ENCODE measurements around the gene AUTS2.
A peak's percentile ranks its signal among the peaks of the same experiment; 100 is the strongest.

AUTS2 gene

DNA sequence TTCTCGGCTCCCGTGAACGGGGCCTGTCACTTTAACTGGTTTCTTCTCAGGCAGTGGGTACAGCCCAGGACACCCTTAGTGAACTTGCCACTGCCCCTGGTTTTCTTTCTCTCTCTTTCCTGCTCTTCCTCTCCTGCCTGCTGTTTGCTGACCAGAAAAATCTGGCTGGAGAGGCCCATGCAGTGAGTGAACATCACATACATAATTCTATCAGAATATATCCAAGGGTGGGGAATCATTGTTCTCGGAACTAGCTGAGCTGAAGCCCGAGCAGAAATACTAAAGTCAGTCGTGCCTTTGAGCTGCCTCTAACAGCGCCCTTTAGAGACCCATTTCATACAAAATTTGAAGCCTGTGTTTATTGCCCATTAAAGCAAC lies 1032.2 kb downstream of the AUTS2 start:
- H3K27me3 Mint-ChIP-seq (ENCODE audit: low read depth) = peaks cover 73% of the 10 kb centered on the region
- H3K4me1 Mint-ChIP-seq = peaks cover 40% of the 10 kb centered on the region
- H3K36me3 Mint-ChIP-seq (ENCODE audit: low read depth) = peaks cover 20% of the 10 kb centered on the region
- H3K4me3 Mint-ChIP-seq = peak overlapping the region; percentile 39 to 78 (median 69)
- no peaks in the 10 kb centered on the region for H3K9me3 Mint-ChIP-seq
- peak overlapping the region; percentile 78 to 88 (median 80) for H3K27ac Mint-ChIP-seq
- TF ChIP-seq, protein P1, sequence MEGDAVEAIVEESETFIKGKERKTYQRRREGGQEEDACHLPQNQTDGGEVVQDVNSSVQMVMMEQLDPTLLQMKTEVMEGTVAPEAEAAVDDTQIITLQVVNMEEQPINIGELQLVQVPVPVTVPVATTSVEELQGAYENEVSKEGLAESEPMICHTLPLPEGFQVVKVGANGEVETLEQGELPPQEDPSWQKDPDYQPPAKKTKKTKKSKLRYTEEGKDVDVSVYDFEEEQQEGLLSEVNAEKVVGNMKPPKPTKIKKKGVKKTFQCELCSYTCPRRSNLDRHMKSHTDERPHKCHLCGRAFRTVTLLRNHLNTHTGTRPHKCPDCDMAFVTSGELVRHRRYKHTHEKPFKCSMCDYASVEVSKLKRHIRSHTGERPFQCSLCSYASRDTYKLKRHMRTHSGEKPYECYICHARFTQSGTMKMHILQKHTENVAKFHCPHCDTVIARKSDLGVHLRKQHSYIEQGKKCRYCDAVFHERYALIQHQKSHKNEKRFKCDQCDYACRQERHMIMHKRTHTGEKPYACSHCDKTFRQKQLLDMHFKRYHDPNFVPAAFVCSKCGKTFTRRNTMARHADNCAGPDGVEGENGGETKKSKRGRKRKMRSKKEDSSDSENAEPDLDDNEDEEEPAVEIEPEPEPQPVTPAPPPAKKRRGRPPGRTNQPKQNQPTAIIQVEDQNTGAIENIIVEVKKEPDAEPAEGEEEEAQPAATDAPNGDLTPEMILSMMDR (IDR thresholded peaks at IDR 0.05; ENCODE audit: unreplicated experiment in 3 of 3) = no peak

DNA sequence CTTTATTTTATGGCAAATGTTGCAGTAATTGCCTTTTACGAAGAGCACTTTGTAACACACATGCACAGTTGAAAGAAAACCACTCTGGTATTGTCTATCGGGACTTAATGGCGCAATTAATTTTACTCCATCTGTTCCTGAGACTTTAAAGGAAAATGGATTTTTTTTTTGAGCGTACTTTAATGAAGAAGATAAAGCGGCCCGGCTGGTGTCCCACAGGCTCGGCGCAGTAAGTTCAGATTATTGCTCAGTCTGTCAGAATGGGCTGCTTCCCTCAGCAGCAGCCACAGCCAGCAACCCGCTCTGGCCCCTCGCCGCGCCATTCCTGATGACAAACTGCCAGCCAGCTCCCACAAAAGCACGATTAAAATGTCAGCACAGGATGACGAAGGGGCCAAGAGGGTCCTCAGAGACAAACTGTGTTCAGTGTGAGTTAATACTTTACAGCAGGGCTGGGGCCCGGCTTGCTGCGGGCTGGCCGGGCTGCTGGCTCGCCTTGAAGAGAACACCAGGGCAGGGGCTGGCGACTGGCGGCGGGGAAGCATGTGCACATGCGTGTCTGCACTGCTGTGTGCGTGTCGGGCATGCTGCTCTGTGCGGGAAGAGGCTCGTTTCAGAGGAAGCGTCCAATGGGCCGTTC lies 1032.7 kb downstream of the AUTS2 start:
- Mint-ChIP-seq H3K27me3 (ENCODE audit: low read depth) (peaks cover 76% of the 10 kb centered on the region), H3K27ac (peak overlapping the region; percentile 78 to 88 (median 80)), H3K4me1 (peaks cover 45% of the 10 kb centered on the region), H3K36me3 (ENCODE audit: low read depth) (peaks cover 21% of the 10 kb centered on the region), H3K9me3 (no peaks in the 10 kb centered on the region), H3K4me3 (peak overlapping the region; percentile 69 to 78 (median 70))
- TF ChIP-seq, protein P1 (IDR thresholded peaks at IDR 0.05; ENCODE audit: unreplicated experiment in 3 of 3) = no peak

DNA sequence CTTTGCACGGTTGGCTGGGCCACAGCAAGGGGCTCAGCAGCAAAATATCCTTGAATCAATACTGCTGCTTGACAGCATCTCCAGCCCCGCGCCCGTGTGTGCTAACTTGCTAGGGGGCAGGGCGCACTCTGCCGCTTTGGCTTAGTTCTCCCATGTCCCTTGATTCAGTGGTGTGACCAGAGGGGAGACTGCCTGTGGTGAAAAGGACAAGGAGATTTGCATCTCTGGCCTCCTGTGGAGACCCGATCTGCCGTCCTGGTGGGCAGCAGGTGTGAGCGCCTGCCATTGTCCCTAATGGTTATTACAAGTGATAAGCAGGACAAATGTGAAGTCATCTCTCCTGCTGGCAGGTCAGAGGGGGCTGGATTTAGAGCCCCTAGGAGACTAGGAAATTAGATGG lies 1033.4 kb downstream of the AUTS2 start:
- H3K9me3 Mint-ChIP-seq = no peaks in the 10 kb centered on the region
- H3K4me1 Mint-ChIP-seq = peaks cover 48% of the 10 kb centered on the region
- peaks cover 19% of the 10 kb centered on the region for H3K36me3 Mint-ChIP-seq (ENCODE audit: low read depth)
- H3K27ac Mint-ChIP-seq = peak overlapping the region in 1 of 3 experiments; percentile 78
- peaks cover 80% of the 10 kb centered on the region for H3K27me3 Mint-ChIP-seq (ENCODE audit: low read depth)
- TF ChIP-seq, protein P1 (IDR thresholded peaks at IDR 0.05; ENCODE audit: unreplicated experiment in 3 of 3) = no peak
- H3K4me3 Mint-ChIP-seq = peak overlapping the region in 1 of 3 experiments; percentile 4

DNA sequence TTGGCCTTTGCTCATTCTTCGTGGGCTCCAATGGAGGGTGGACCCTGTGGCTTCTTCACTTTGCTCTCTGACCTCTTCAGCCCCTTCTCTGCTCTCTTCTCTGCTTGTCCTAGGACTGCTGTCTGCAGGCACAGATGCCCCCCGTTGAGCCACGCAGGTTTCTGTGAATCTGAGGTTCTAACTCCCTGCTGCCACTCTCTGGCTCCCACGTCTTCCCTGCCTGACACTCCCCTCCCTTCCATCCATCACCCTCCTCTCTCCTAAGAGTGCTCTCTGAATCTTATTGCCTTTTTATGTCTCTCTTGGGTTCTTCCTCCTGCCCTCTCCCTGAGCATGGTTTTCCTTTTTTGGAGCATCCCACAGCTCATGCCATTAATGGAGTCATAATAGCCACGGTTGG lies 1034.1 kb downstream of the AUTS2 start:
- TF ChIP-seq, protein P1 (IDR thresholded peaks at IDR 0.05; ENCODE audit: unreplicated experiment in 3 of 3) = no peak

DNA sequence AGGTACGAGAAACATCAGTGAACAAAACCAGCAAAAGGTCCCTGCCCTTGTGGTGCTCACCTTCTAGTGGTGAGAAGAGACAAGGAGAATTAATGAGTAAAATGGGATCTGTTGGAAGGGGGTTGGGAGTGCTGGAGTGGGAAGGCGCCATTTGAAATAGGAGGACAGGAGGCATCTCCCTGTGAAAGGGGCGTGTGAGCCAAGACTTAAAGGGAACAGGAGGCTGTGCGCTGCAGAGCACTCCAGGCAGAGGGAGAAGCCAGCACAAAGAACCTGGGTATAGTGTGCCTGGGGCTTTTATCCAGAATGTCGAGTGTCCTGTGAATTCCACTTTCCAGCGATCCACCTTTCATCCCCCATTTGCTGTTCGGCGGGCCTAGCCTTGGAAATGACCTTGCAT lies 1035.8 kb downstream of the AUTS2 start:
- H3K4me1 Mint-ChIP-seq = peaks cover 63% of the 10 kb centered on the region
- no peak overlapping the region for H3K4me3 Mint-ChIP-seq
- H3K27me3 Mint-ChIP-seq (ENCODE audit: low read depth) = peaks cover 81% of the 10 kb centered on the region
- no peaks in the 10 kb centered on the region for H3K9me3 Mint-ChIP-seq
- TF ChIP-seq, protein P1 (IDR thresholded peaks at IDR 0.05; ENCODE audit: unreplicated experiment in 3 of 3) = no peak
- H3K27ac Mint-ChIP-seq = no peak overlapping the region
- peaks cover 9% of the 10 kb centered on the region for H3K36me3 Mint-ChIP-seq (ENCODE audit: low read depth)

More for the DNA sequence above, 1034.1 kb downstream of the AUTS2 start:
- Mint-ChIP-seq H3K9me3 (no peaks in the 10 kb centered on the region), H3K4me3 (peak overlapping the region in 2 of 3 experiments; percentile 0 to 5), H3K4me1 (peaks cover 52% of the 10 kb centered on the region), H3K36me3 (ENCODE audit: low read depth) (peaks cover 13% of the 10 kb centered on the region), H3K27ac (peak overlapping the region in 2 of 3 experiments; percentile 40 to 42), H3K27me3 (ENCODE audit: low read depth) (peaks cover 77% of the 10 kb centered on the region)

DNA sequence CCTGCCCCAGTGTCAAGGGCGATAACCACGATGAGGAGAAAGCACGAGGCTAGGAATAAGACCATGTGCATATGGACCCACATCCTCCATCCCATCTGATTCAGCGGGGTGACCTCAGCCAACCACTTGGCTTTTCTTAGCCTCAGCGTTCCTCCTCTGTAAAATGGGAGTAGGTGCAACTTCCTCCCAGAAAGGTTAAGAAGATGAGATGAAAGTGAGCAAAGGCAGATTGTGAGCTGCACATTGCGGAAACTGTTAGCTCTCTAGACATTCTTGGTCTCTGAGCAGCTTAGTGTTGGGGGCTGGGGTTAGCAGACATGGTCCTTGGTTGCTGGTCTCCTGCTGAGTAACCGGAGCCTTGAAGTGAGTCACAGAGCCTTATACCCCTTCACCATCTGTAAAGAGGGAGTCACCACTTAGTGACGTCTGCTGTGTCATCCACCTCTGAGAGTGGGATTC lies 1036.4 kb downstream of the AUTS2 start:
- no peak overlapping the region for H3K4me3 Mint-ChIP-seq
- H3K36me3 Mint-ChIP-seq (ENCODE audit: low read depth) = peaks cover 9% of the 10 kb centered on the region
- H3K4me1 Mint-ChIP-seq = peaks cover 63% of the 10 kb centered on the region
- H3K9me3 Mint-ChIP-seq = no peaks in the 10 kb centered on the region
- H3K27me3 Mint-ChIP-seq (ENCODE audit: low read depth) = peaks cover 83% of the 10 kb centered on the region
- no peak overlapping the region for H3K27ac Mint-ChIP-seq
- TF ChIP-seq, protein P1 (IDR thresholded peaks at IDR 0.05; ENCODE audit: unreplicated experiment in 3 of 3) = no peak
